Sigmoid colon (tissue), 4 donors: Measurements from ENCODE around the gene CDKN1C.
A peak's percentile ranks its signal among the peaks of the same experiment; 100 is the strongest.

Experiments used
- CTCF ChIP-seq, 4 experiments: fragments of 450-650 bp in 3 of 4; fragments of 200-600 bp in 1 of 4; IDR thresholded peaks; one replicate each; pipeline ENCODE4 v1.5.1; 2016 to 2019; ENCODE audit warnings: antibody characterized with exemption in 4 of 4, mild to moderate bottlenecking in 3 of 4, moderate library complexity in 2 of 4
- EP300 ChIP-seq, 4 donors: sonication (generic); formaldehyde crosslinking; IDR thresholded peaks; one replicate each; pipeline ENCODE4 v1.6.1; 2017; ENCODE audit warnings: antibody characterized with exemption in 4 of 4
- POLR2A ChIP-seq, 2 donors: fragments of 450-650 bp; IDR thresholded peaks; one replicate each; pipeline ENCODE4 v1.6.1; 2016; ENCODE audit warnings: antibody characterized with exemption in 2 of 2, mild to moderate bottlenecking in 2 of 2, moderate library complexity in 2 of 2
- POLR2AphosphoS5 ChIP-seq, 4 donors: sonication (generic); formaldehyde crosslinking; IDR thresholded peaks; one replicate each; pipeline ENCODE4 v1.6.1; 2017; ENCODE audit warnings: antibody characterized with exemption in 4 of 4

DNA sequence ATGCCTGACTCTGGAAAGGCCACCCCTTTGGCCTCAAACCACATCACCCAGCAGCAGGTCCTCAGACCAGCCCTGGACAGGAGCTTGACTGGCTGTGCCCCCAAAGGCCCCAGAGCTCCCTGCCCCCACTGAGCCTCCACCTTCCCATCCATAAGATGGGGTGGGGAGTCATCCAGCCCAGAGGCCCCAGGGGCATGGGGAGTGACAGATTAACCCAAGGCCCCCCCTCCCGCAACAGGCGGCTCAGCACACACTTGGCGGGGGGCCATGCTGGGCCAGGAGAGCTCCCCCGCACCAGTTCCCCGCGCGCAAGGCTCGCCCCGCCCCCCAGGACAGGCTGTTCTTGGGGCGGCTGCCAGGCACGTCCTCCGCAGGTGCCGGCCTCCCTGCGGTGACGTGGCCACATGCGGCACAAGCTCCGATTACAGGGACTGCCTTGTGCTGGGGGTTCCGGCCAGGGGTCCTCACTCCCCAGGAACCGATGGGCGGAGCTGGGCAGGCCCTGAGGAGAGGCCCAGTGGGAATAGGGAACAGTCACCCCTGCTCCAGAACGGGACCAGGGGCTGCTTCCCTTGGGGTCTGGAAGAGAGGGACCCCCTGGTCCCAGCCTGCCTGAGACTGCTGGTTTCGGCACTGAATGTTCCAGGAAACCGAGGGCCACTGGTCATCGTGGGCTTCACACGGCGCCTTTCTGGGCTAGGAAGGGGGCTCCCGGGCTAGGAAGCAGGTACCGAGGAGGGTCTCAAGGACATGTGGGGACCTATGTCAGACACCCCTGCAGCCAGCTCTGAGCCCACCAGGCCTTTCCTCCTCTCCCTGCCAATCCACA, 5.1 kb upstream of the CDKN1C start:
- TF ChIP-seq POLR2AphosphoS5 (IDR thresholded peaks at IDR 0.05) (peak; percentile 21 to 69 (median 44)), POLR2A (IDR thresholded peaks at IDR 0.05) (no peak), EP300 (IDR thresholded peaks at IDR 0.05) (peak in 2 of 4 donors; percentile 79 to 87), CTCF (IDR thresholded peaks at IDR 0.05) (no peak)
